Activated B cell treated with CpG ODN at 0.5 μM for 24 hours (primary cell): ENCODE measurements around the gene TMEM250. TPM values are rescaled to one million over a fixed set of nuclear protein-coding genes. Genes with fewer than 3 reads are reported as not detected.

ENCODE experiments used
- ATAC-seq: fragments of 200-7000 bp; cut with Tn5 transposase; one replicate; pipeline ENCODE4 v1.10.0; 2021; ENCODE audit warnings: low read depth, mild to moderate bottlenecking, moderate library complexity
- CTCF ChIA-PET: fragments of 350-600 bp; sonication (Branson Sonifier 250); formaldehyde crosslinking; loops from one replicate; lab custom pipeline; 2021; ENCODE audit warnings: antibody characterized with exemption; lab: Charles Lee
- POLR2A ChIA-PET: fragments of 350-600 bp; sonication (Branson Sonifier 250); formaldehyde crosslinking; loops from one replicate; lab custom pipeline; 2021; ENCODE audit warnings: antibody characterized with exemption; lab: Charles Lee
- DNase-seq: peaks from one replicate; pipeline ENCODE4 v3.0.0; 2022
- H3K27ac Mint-ChIP-seq: one replicate; pipeline ENCODE4 v1.8.0; 2020; ENCODE audit warnings: mixed read lengths
- H3K27me3 Mint-ChIP-seq: one replicate; pipeline ENCODE4 v1.8.0; 2021; ENCODE audit warnings: mixed read lengths
- H3K36me3 Mint-ChIP-seq: one replicate; pipeline ENCODE4 v1.8.0; 2021; ENCODE audit warnings: low read depth, mixed read lengths
- H3K4me1 Mint-ChIP-seq: one replicate; pipeline ENCODE4 v1.8.0; 2021; ENCODE audit warnings: mixed read lengths
- H3K4me3 Mint-ChIP-seq: one replicate; pipeline ENCODE4 v1.8.0; 2020; ENCODE audit warnings: mild to moderate bottlenecking, mixed read lengths
- H3K9me3 Mint-ChIP-seq: one replicate; pipeline ENCODE4 v1.8.0; 2020; ENCODE audit warnings: mixed read lengths
- intact Hi-C: fragments of 100-400 bp; cut with micrococcal nuclease; formaldehyde crosslinking; loops from one replicate; pipeline ENCODE4 v1.15.1; 2024
- total RNA-seq: library from RNA; stranded (reverse); gene quantifications from 2 replicates; pipeline ENCODE4 v1.2.3, GENCODE V29; 2022
- TF ChIP-seq, protein P1 (sequence below): fragments of 200-600 bp; IDR thresholded peaks from one replicate; pipeline ENCODE4 v1.8.0; 2022; ENCODE audit warnings: antibody characterized with exemption, mild to moderate bottlenecking

Gene TMEM250
- total RNA-seq, 1 donor from 2014 or later: 23.4 TPM

DNA sequence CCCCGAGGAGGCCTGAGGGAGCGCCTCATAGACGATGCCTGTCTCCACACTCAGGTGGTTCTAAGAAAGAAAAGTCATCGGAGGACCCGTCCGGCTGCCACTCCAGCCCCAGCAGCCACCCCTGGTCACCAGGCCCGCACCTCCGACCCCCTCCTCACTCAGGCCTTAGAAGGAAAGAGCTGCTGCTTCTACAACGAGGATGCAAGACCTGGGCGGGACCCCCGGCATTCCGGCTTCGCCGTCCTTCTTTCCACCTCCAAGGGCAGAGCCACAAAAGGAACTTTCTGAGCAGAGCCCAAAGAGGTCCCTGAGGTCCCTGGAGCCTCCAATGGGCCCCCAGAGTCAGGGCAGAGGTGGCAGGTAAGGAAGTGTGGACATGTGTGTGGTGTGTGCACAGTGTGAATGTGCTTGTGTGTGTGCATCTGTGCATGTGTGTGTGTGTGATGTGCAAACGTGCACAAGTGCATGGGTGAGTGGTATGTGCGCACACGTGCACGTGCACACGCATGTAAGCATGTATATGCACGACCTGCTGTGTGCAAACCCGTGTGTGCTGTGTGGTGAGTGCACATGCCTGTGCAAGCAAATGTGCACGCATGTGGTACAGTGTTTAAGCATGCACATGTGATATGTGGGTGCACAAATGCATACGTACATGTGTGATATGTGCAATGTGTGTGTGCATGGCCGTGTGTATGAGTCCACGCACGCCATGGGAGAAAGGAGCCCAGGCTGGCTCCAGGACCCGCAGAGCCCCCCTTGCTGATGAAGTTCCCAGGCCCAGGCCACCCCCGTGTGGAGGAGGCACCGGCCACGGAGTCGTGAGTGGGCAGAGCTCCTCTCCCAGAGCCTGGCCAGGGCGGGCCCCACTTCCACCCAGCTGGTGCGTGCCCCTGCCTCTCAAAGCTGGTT is 27.7 kb upstream of the TMEM250 start:
- ChIA-PET POLR2A (no interaction called here), CTCF (no interaction called here)
- H3K36me3 Mint-ChIP-seq: no peaks in the 10 kb centered on the region
- H3K27ac Mint-ChIP-seq: no peak overlapping the region
- ATAC-seq (no peak), DNase-seq (no peak)
- TF ChIP-seq, protein P1, sequence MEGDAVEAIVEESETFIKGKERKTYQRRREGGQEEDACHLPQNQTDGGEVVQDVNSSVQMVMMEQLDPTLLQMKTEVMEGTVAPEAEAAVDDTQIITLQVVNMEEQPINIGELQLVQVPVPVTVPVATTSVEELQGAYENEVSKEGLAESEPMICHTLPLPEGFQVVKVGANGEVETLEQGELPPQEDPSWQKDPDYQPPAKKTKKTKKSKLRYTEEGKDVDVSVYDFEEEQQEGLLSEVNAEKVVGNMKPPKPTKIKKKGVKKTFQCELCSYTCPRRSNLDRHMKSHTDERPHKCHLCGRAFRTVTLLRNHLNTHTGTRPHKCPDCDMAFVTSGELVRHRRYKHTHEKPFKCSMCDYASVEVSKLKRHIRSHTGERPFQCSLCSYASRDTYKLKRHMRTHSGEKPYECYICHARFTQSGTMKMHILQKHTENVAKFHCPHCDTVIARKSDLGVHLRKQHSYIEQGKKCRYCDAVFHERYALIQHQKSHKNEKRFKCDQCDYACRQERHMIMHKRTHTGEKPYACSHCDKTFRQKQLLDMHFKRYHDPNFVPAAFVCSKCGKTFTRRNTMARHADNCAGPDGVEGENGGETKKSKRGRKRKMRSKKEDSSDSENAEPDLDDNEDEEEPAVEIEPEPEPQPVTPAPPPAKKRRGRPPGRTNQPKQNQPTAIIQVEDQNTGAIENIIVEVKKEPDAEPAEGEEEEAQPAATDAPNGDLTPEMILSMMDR: no peak
- H3K4me3 Mint-ChIP-seq: no peak overlapping the region
- H3K9me3 Mint-ChIP-seq: no peaks in the 10 kb centered on the region
- intact Hi-C loops: no loop called here
- H3K4me1 Mint-ChIP-seq: no peaks in the 10 kb centered on the region
- H3K27me3 Mint-ChIP-seq: peaks cover 19% of the 10 kb centered on the region

DNA sequence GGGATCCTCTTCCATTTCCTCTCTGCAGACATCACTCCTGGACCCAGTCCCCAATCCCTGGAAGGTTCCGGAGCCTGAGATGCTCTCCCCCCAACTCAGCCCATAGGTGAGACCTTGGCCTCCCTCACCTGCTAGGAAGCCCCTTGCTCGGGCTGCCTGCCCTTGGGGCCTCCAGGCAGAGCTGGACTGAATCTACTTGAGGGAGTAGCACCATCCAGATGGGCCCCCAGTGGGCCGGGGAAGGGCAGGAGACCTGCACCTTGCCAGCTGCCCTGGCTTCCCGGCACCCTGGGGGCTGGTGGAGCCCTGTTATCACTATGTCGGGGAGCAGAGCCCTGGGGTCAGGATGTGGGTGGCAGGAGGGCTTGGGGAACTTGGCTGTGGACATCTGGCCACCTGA is 26.9 kb upstream of the TMEM250 start:
- DNase-seq (no peak), ATAC-seq (no peak)
- intact Hi-C loops: no loop called here
- Mint-ChIP-seq H3K4me3 (no peak overlapping the region), H3K36me3 (no peaks in the 10 kb centered on the region), H3K9me3 (no peaks in the 10 kb centered on the region), H3K27me3 (peaks cover 19% of the 10 kb centered on the region), H3K4me1 (no peaks in the 10 kb centered on the region), H3K27ac (no peak overlapping the region)
- ChIA-PET POLR2A (no interaction called here), CTCF (no interaction called here)
- TF ChIP-seq, protein P1: no peak

DNA sequence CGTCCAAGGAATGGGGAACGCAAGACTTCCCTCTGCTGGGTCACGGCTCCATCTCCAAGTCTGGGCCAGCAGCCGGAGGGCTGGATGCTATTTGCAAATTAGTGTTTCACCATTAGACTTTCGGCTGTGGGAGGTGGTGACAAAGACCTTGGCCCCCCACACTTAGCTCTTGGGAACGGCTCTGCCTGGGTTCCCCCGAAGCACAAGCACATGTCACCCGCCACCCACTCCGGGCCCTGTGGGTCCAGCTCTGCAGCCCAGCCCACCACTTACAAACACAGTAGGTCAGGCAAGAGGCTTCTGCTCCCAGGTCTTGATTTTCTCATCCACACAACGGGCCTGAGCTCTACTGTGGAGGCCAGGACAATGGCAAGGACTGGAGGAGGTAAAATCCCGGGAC is 25.8 kb upstream of the TMEM250 start:
- Mint-ChIP-seq H3K36me3 (no peaks in the 10 kb centered on the region), H3K9me3 (no peaks in the 10 kb centered on the region), H3K27ac (no peak overlapping the region), H3K4me1 (no peaks in the 10 kb centered on the region), H3K27me3 (peaks cover 19% of the 10 kb centered on the region), H3K4me3 (no peak overlapping the region)
- DNase-seq: no peak
- POLR2A ChIA-PET: no interaction called here
- no peak for ATAC-seq
- TF ChIP-seq, protein P1: no peak
- intact Hi-C loops: no loop called here
- CTCF ChIA-PET: interaction anchor here (0.6 kb wide), 1 partner anchor 196 kb away, joined by 3 read pairs; no protein-coding TSS in a partner anchor

DNA sequence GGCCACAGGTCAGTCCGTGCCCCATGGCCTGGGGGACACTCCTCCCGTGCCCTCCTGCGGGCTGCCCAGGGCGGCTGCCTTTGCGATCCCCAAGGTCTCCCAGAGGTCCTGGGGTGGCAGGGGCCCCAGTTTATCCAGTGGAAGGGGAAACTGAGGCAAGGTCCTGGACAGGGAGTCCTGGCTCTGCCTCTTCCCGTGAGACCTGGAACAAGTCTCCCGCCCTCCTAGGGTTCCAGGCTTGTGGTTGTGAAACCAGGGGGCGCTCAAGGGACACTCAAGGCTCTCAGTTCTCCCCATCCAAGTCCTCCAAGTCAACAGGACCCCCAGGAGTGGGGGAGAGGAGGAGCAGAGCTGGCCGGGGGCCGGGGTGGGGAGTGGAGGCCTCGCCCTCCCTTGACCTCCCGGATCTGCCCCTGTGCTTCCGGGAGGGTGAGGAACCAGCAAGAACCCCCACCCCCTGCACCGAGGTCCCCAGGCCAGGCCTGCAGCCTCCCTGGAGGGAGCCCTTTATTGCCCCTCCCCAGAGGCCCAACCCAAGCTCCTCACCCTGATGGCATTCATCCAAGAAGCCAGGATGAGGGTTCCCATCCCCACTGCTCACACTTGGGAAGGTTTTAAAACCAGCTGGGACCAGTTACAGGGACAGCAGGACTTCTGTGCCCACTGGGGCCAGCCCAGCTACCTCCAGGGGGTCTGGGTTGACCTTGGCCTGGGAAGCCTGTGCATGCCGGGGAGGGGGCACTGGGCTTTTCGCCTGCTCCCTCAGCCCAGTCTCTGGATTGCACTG is 24.7 kb upstream of the TMEM250 start:
- Mint-ChIP-seq H3K4me3 (no peak overlapping the region), H3K27me3 (peaks cover 19% of the 10 kb centered on the region), H3K27ac (no peak overlapping the region), H3K4me1 (no peaks in the 10 kb centered on the region), H3K36me3 (no peaks in the 10 kb centered on the region), H3K9me3 (no peaks in the 10 kb centered on the region)
- POLR2A ChIA-PET: interaction anchor here (0.7 kb wide), 1 partner anchor 119 kb away, joined by 4 read pairs; no protein-coding TSS in a partner anchor
- CTCF ChIA-PET: no interaction called here
- intact Hi-C loops: no loop called here
- TF ChIP-seq, protein P1: no peak
- ATAC-seq (peak; percentile 14), DNase-seq (no peak)

DNA sequence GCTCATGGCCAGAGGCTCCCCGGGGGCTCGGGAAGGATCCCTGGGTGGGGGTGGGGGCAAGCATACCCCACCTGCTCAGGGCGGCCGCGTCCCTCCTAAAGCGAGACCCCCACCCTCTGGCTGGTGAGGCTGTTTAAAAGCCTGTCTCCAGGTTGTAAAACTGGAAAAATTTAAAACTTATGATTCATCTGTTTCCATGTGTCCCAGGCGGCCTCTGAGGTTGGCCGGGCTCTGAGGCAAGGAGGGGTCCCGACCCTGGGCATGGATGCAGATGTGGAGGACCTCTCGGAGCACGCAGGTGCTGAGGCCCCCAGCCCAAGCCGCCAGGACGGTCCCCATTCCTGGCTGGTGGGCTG is 24.2 kb upstream of the TMEM250 start:
- ChIA-PET CTCF (no interaction called here), POLR2A (no interaction called here)
- intact Hi-C loops: no loop called here
- H3K36me3 Mint-ChIP-seq: no peaks in the 10 kb centered on the region
- DNase-seq (no peak), ATAC-seq (no peak)
- H3K9me3 Mint-ChIP-seq: no peaks in the 10 kb centered on the region
- H3K4me3 Mint-ChIP-seq: no peak overlapping the region
- H3K4me1 Mint-ChIP-seq: no peaks in the 10 kb centered on the region
- TF ChIP-seq, protein P1: no peak
- H3K27me3 Mint-ChIP-seq: peaks cover 19% of the 10 kb centered on the region
- no peak overlapping the region for H3K27ac Mint-ChIP-seq
